ENCODE measurements around the gene ZBTB20.

The ZBTB20 gene

DNA sequence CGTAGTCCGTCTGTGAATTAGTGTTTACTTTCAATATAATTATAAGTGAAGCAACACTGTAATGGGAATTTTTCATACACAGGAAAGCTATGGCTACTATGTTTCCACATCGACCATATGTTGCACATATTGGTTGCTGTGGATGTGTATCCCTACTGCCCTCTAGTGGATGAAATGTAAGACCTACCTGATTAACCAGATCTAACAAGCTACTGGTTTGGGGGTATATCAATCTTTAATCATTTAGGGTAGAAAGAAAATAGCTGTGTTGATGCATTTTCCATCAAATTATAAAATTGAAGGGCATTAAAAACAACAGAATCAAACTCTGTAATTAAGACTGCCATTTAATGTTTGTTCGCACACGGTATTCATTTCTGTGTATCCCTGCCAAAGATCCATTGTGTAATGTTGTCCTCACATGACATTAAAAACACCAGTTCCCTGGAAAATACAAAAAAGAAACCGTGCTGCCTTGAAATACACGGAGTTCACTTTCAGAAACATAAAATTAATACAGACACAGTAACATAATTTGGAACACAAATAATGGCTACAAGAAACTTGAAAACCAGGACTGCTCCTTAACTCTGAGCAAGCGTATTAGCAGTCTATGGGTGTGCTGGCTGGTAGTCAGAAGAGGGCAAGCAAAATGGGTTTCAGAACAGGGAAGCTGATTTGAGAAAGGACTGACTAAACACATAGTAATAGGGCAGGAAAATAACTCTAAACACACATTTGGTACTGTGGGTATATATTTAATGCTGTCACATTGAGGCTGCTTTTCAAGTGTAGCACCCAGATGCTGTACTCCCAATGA lies 728.2 kb downstream of the ZBTB20 start:
- DNase-seq = peak in 3 of 51 donors; percentile 7 to 80 (median 15)

DNA sequence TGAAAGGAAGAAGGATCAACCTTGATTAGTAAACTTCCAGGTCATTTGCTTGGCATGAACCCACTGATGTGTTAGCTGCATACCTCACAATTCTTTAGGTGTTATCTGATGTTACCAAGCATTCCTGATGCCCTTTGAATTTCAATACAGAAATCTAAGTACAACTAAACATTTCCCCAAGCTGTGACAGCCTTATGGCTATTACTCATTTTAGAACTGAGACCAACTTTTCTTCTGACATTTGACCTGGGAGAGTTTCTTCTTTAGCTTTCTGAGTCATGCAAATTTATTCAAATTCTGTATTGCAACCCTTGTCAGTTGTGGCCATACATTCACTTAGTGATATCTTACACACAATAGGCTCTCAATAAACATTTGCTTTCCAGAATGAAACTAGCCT lies 729.0 kb downstream of the ZBTB20 start:
- no peak for DNase-seq

DNA sequence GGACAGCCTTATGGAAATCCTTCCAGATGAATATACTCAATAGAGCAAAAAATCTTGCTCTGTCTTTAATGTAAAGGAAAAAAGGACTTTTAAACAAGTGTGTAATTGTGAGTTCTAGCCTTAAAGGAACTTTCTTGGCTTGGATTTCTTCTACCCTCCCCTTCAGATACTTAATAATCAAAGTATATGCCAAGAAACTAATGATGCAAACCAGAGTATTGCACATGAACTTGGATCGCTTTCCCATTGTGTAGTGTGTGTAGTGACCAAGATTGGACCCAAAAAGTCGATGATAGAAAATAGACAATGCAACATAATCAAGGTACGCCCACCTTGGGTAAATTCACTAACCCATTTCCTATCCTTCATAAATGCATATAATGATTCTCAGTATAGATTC lies 729.4 kb downstream of the ZBTB20 start:
- DNase-seq = no peak

DNA sequence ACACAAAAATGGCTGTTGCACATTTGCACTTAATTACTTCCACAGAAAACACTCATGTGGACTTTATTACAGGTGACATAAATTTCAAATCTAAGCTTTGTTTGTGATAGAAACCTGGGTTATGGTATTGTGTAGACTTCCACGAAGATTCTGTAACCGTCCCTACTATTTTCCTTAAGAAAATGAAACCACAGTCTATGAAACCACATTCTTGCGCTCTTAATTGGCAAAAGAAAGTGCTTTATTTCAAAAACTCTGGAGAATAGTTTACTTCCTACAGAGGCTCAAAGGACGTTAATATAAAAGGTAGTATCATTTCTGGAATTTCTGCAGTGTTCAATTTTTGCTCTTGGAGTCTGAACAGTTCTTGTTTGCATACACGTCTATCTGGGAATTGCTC lies 729.8 kb downstream of the ZBTB20 start:
- no peak for DNase-seq

DNA sequence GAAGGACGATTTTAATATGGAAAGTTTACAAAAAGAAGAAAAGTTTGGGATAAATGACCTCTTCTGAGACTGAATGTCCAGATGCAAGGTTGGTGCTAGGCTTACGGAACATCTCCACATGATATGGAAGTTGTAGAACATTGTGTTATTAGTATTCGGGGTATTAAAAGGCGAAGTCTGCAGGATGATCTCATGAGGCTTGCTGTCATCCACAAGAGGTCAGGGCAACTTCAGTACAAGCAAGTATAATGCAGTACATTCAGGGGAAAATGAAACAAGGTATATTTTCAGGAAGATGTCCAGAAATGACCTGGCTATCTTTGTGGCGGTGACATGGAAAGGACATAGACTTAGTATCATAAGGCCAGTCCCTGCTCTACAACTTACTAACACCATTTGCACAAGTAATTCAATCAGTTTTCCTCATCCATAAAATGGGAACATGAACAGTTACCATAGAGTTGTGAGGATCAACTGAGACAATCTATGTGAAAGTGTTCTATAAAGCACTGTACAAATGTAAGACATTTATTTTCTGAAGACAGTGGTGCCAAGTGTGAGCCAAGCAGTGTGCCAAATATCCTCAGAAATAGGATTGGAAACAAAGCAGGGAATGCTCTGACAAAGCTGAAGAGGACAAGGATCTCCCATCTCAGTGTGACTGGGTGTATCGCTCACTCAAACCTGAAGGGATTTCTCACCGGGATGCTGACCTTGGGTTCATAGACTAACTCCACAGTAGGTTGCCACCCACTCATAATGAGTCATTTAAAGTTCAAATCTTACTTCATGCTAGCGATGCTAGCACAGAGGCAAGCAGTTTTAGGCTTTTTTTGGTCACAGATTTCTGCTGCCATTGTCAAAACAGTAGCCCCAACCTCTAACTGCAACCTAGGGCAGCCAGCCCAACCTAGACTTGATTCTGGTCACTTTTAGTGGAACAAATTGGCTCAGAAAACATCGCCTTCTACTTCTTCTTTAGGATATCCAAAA lies 735.0 kb downstream of the ZBTB20 start:
- DNase-seq = peak in 1 of 51 donors; percentile 7

DNA sequence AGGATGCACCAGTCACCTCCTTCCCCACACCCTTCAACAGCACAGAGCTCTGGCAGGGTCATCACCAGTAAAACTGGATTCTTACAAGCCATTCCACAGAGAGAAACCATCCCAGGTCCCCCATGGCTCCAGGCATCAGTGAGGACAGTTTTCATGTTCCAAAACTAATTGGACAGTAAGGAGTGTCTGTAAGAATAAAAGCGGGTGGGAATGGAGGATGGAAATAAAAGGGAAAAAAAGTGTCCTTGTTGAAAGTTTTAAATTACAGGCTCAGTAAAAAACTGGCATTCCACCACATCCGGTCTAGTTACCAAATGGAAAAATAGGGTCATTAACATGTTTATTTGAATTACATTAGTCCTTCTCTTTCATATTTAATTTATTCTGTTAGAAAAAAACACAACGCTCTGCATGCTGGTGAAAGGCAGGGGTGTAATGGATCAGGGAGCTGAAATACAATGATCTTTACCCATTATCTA lies 735.9 kb downstream of the ZBTB20 start:
- no peak for DNase-seq

DNA sequence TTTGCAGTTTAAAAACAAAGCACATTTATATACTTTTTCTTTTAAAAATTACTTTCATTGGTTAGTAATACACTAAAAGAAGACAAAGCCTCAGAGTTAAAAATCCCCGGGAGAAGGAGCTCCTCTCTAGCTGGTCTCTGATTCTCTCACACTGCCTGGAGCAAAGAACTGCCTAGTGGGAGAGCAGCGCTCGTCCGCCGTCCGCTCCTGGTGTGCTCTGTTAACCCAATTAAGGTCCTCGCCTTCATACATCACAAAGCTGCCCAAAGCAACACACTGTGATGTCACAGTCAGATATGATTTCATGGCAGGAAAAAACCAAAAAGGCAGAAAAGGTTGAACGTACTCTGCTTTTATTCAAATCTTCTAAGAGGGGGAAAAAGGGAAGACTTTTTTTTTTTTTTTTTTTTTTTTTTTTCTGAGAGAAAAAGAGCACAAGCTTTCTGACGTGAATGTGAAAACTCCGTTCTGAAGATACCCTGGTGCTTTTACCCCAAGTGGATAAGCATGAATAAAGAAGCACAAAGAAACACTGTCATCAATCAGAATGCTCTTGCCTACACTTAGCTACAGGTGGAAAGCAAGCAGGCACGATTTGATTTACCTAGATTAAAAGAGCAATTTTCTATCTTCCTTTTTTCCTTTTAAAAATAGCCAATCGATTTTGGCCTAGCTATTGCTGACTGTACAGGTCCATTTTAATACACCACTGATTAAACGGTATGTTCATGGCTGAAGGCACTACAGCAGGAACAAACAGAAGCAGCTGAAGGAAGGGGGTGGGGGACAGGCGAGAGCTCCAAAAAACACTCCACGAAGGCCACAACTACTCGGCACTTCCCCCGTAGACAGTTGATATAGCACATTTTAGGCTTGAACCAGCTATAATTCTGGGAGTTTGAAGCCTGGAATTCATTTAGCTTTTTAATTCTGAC lies 738.1 kb downstream of the ZBTB20 start:
- DNase-seq = peak in 3 of 51 donors; percentile 12 to 55 (median 18)

DNA sequence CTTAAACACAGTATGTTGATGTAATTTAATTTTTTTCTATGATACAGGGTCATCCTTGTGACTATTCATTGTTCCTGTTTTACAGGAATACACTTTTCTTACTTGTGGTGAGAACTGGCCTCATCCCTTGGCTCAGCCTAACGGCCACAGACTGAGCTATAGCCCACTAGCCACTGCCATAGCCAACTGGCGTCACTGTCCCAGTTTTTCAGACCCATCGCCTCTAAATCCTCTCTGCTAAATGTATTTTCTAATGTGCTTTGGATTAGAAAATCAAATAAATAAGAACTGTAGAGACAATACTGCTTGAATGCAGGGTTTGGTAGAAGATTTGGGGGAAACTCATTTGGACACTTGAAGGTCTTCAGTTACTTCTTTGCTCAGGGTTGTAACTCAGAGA lies 740.2 kb downstream of the ZBTB20 start:
- peak in 1 of 51 donors; percentile 9 for DNase-seq

DNA sequence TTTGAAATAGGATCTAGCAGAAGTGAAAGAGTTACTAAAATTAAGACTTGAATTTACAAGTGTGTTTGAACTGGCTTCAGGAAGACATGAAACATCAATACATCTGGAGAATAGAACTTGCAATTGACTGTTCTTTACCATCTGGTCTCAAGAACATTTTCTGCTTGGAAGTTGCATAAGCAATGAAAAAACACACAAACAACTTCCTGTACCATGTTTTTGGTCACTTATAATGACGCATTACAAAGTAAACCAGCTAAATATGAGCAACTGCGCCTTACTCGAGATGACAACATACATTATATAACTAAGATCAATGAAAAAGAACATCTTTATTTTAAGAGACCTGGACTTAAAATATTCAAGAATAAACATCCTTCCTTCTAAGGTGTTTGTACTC lies 740.8 kb downstream of the ZBTB20 start:
- DNase-seq = no peak

DNA sequence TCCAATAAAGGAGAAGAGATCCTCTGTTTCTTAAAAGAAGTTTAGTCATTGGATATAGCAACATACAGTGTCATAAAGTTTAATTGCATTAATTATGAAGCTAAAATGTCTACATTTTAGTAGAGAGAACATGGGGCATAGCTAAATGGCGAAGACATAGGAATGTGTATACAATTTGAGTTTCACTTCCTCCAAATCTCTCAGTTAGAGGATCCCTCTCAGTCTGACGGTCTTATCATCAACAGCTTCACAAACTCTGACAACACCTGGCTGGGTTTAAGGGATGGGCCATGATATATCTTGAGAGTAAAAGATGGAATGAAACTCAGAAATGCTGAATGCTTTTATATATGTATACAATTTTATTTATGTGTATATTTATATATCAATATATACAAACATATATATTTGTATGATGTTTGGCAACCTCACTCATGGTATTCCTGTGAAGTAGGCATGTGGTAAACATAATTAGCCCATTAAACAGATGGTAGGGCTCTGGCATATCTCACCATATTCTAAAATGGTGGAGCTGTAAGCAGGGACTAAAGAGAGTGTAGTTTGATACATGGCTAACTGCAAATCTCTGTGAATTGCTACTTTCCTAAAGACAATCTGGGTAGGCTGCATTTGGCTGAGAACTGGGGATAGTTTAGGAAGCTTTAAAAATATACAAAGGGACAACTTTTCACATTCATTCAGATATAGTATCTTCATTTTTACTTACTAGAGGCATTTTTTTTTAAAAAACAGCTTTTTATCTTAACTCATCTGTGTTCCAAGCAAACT lies 741.7 kb downstream of the ZBTB20 start:
- DNase-seq = no peak

DNA sequence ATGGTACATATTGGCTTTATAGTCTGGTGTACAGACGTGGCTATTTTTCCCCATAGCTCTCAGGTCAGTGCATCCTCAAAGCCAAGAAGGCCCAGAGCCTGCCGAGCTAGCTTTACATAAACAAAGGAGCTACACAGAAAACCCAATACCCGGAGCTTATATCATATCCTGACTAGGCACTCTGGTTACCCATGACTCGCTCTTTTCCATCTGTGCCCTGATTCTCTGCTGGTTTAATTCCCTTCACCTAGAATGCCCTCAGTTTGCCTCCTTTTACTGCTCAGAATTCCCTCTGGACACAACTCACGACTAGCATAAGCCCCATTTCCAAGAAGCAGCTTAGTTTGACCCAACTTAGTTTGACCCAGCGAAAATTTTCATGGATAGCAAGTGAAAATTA lies 742.5 kb downstream of the ZBTB20 start:
- peak in 1 of 51 donors; percentile 23 for DNase-seq

DNA sequence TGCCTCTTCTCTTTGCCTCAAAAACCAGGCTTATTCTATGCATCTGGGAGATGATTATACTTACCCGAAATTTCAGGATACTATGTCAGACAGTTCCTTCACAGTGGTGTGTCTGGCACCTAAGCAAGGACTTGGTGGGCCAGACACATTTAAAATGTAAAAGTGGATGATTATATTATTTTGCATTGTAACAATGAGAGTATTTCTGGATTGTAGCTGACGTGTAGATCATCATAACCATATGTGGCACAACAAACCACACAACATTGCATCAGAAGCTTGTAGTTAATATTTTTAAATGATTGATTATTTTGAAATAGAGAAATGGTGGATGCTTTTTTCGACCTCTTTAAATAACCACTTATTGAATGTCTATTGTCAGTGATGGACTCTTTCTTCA lies 744.2 kb downstream of the ZBTB20 start:
- DNase-seq = no peak

DNA sequence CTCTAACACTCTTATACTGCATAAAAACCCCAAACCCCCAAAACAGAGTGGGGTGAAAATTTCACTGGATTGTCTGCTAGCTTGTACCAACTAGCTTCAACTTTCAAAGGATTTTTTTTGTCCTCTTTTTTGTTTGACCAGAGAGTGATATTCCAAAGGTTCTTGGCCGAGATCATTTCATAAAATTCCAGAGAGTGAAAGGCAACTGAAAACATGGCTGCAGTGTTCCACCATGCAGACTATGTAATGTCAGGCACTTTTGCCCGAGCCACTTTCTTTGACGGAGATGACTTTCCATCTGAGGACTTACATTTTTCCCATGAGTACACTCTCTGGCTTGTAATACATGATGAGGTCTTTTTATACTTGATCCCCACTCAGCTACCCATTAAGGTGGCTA lies 745.7 kb downstream of the ZBTB20 start:
- no peak for DNase-seq

DNA sequence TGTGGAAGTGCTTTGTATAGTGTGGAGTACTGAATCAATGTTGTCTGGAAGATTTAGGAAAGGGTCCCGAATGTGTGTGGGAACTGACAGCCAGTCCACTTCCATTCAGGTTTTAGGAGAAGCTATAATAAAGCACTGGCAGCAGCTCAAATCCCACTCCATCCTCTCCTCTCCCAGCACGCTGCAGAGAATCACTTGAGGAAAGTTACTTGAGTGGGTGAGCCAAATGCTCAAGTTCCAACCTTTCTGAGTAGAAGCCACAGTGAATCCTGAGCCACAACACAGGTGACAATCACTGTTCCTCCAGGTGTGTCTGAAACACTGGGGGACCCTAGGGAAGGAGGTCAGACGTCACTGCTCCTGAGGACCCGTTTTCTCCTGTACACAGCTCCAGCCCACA lies 746.7 kb downstream of the ZBTB20 start:
- peak in 3 of 51 donors; percentile 4 to 64 (median 30) for DNase-seq

DNA sequence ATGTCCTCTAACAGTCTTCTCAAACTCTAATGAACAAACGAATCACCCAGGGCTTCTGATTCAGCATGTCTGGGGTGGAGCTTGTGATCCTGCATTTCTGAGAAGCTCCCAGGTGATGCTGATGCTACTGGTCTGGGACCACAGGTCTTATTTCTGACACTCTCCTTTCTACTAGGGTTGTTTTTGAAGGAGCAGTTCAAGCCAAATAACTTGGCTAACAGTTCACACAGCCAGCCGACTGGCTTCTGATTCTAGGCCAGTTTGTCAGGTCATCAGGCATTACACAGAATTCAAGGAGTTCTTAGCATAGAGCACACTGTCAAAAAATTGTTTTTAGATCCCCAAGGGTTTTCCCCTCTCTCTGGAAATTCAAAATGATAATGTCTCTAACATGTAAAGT lies 752.5 kb downstream of the ZBTB20 start:
- no peak for DNase-seq

DNA sequence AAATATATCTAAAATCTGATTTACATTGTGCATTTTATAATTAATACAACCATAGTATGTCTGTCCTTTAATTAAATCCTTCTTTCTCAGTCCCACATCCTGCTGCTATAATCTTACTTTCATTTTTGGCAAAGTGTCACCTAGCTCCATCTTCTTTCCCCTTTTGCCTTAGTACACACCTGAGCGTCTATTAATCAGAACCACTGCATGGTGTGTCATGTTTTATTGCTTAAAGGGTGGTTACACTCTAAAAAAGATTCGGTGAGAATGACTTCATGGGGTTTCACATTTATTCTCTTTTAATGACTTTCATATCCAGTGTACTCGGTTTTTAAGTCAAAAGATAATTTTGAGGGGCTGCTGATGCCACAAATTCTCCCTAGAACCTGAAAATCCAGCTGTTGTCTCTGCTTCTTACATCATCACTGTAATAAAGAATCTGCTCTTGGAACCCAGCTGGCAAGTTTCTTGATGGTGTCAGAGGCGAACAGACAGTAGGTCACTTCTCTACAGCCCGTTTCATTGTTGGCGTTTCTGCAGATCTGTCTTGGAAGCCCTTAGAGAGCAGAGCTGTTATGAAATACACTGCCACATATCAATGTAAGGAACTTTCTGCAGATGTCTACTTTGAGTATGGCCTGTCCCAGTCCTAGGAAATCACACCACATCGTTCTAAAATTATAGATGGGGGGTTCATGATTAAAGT lies 753.6 kb downstream of the ZBTB20 start:
- no peak for DNase-seq

DNA sequence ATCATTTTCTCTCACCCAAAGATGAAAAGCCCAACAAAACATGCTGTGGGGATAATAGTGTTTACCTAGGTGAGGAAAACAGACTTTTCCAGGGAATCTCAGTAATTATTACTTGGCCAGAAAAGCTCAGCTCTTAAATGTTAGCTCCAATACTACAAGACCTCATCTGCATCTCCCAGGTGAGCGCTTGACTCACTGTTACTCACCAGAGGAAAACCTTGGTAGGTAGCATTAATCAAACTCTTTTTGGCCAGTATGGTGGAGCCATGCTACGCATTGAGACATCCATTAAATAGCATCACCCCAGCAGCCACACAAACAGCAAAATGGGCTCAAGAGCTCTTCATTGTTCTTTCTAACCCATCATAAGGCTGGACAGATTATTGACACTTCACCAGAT lies 754.3 kb downstream of the ZBTB20 start:
- no peak for DNase-seq

DNA sequence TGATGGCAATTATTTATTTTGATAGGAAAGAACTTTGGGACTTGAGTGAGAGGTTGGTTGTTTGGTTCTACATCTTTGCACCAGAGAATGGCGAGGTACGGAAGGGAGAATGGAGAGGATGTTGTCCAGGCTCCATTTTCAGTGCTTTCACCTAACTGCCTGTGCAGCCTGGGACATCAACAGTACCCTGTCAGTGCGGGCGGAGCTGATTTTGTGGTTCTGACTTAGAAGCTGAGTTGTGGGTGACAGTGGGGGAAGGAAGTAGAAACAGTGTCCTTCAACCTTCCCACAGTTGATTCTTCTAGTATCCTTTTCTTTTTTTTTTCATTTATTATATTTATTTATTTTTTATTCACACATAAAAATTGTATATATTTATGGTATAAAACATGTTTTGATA lies 757.9 kb downstream of the ZBTB20 start:
- no peak for DNase-seq

DNA sequence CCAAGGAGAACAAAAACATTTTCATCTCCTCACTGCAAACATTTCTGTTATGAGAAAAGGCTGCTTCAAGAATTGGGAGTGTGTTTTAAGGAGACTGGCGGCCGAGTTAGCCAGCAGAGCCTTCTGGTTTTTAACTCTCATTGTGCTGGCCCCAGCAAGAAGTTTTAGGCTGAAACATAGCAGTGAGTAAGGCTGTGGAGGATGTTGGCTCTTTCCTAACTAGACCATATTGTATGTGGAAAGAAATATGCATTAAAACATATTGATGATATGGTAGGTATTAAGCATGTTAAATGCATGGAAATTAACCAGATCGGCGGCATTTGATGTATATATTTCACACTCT lies 762.6 kb downstream of the ZBTB20 start:
- no peak for DNase-seq

Measured in hypothalamus (tissue), 51 donors.